ENCODE measurements around the gene ALDH3A1. TPM values are rescaled to one million over a fixed set of nuclear protein-coding genes. Genes with fewer than 3 reads are reported as not detected.

Gene ALDH3A1
- total and polyA plus RNA-seq, 2 of the 4 experiments (the other 2 are of a cell fraction): not detected

- no peak overlapping the region for H4K91ac ChIP-seq (ENCODE audit: insufficient read depth, low read depth, low read length)
- 88% methylated on average over 14 of the region's 20 CpGs; no CpG with 5 or more reads in 1 of the 2 experiments for WGBS, 2 experiments (ENCODE audit: extremely low coverage in 2 of 2, insufficient read length in 1 of 2)
- intact Hi-C loops (cut with micrococcal nuclease): no loop called here
Observed at GRCh38 chr17:19746517-19746916, 1.6 kb downstream of the ALDH3A1 start.

More at GRCh38 chr17:19746517-19746916, 1.6 kb downstream of the ALDH3A1 start:
- in situ Hi-C loops (cut with MboI; ENCODE audit: low sequenced_read_pairs): no loop called here
- no peak for TF ChIP-seq MAZ (IDR thresholded peaks at IDR 0.05; ENCODE audit: borderline replicate concordance, low read depth, low read length)
- H3K23ac ChIP-seq (ENCODE audit: low read depth, low read length): no peak overlapping the region
- no peak overlapping the region for H3K56ac ChIP-seq (ENCODE audit: extremely low read depth, insufficient read depth, low read length)
- no TSS peak for BruUV-seq (replicated peaks)
- no peak overlapping the region for H2BK120ac ChIP-seq (ENCODE audit: low read depth, low read length)
- no peak for ATAC-seq (ENCODE audit: low read depth)
- H3K79me1 ChIP-seq (ENCODE audit: low read depth in 1 of 2, low read length in 2 of 2): no peaks in the 10 kb centered on the region
- no peak overlapping the region for H2BK5ac ChIP-seq (ENCODE audit: low read depth, low read length, poor library complexity, severe bottlenecking)
- no peak overlapping the region for H4K8ac ChIP-seq (ENCODE audit: low read depth in 2 of 2, low read length in 2 of 2)
- no peak overlapping the region for H2BK15ac ChIP-seq (ENCODE audit: low read depth, low read length)
- no peak overlapping the region for H3K9ac ChIP-seq (ENCODE audit: low read depth, low read length)
- CTCF ChIA-PET: interaction anchor here (0.7 kb wide), 1 partner anchor 16 kb away, joined by 3 read pairs; no protein-coding TSS in a partner anchor
- no peak overlapping the region for H2AK9ac ChIP-seq (replicated peaks; ENCODE audit: low read depth, low read length, poor library complexity)
- no peaks in the 10 kb centered on the region; the same call in 1 of the 2 replicates for H4K20me1 ChIP-seq (ENCODE audit: insufficient read depth, low read length)
- H2BK20ac ChIP-seq (ENCODE audit: low read depth, low read length): no peak overlapping the region
- no peak overlapping the region for H3K14ac ChIP-seq (replicated peaks; ENCODE audit: low read depth, low read length)
- no peak overlapping the region for H2AK5ac ChIP-seq (ENCODE audit: low read depth, low read length)
- POLR2A ChIA-PET (ENCODE audit: unreplicated experiment): no interaction called here
- H3K4me3 ChIP-seq (ENCODE audit: insufficient read depth, low read depth, low read length): no peak overlapping the region
- no peak overlapping the region for H3K4ac ChIP-seq (ENCODE audit: low read depth, low read length)
- H3K36me3 ChIP-seq (ENCODE audit: control insufficient read depth, insufficient read depth, low read length): no peaks in the 10 kb centered on the region
- no peak overlapping the region for H3K4me2 ChIP-seq (ENCODE audit: low read depth, low read length)
- no peak overlapping the region for H4K5ac ChIP-seq (ENCODE audit: low read depth, low read length)
- H2AFZ ChIP-seq (replicated peaks; ENCODE audit: low read length, poor library complexity): no peak overlapping the region
- peaks cover 41% of the 10 kb centered on the region for H3K27me3 ChIP-seq (ENCODE audit: control insufficient read depth, insufficient read depth, low read length)
- no peaks in the 10 kb centered on the region for H3K4me1 ChIP-seq (ENCODE audit: control insufficient read depth, insufficient read depth, low read length)
- dilution Hi-C loops (cut with HindIII; ENCODE audit: low sequenced_read_pairs, unreplicated experiment): no loop called here
- no peak for DNase-seq
- H3K9me1 ChIP-seq (ENCODE audit: insufficient read depth, low read length): no peaks in the 10 kb centered on the region
- H3K9me3 ChIP-seq (ENCODE audit: control insufficient read depth, insufficient read depth, low read length): no peaks in the 10 kb centered on the region
- no peak overlapping the region for H3K18ac ChIP-seq (ENCODE audit: low read depth, low read length)
- no peak overlapping the region for H3K27ac ChIP-seq (ENCODE audit: insufficient read depth, low read length)
